Activated CD4-positive, CD25-positive, alpha-beta regulatory T cell treated with anti-CD3 and anti-CD28 coated beads, Interleukin-2, amount 50 U/mL, for 16 hours (primary cell): Measurements from ENCODE around the gene GPX4.

Experiments used
- DNase-seq: peaks from one replicate; pipeline ENCODE4 v3.0.0-alpha.2; 2020; ENCODE audit warnings: low read depth, low spot score

GPX4 gene

GRCh38 chr19:1068009-1069001 lies 35.5 kb upstream of the GPX4 start:
- DNase-seq = no peak

GRCh38 chr19:1069009-1069779 lies 34.6 kb upstream of the GPX4 start:
- DNase-seq = peak; percentile 47

GRCh38 chr19:1070576-1070930 lies 33.2 kb upstream of the GPX4 start:
- DNase-seq = no peak

GRCh38 chr19:1070931-1071791 lies 32.6 kb upstream of the GPX4 start:
- no peak for DNase-seq

- no peak for DNase-seq
These were observed 31.3 kb upstream of the GPX4 start for GRCh38 chr19:1072371-1073015.

- no peak for DNase-seq
These were observed 30.5 kb upstream of the GPX4 start for GRCh38 chr19:1073063-1073955.

- no peak for DNase-seq
These were observed 29.8 kb upstream of the GPX4 start for GRCh38 chr19:1073956-1074517.

GRCh38 chr19:1074544-1075283 lies 29.1 kb upstream of the GPX4 start:
- DNase-seq = peak; percentile 87

- no peak for DNase-seq
These were observed 27.8 kb upstream of the GPX4 start for GRCh38 chr19:1076046-1076386.

- DNase-seq = peak; percentile 86
These were observed 26.8 kb upstream of the GPX4 start for GRCh38 chr19:1076951-1077350.

GRCh38 chr19:1079566-1080111 lies 24.2 kb upstream of the GPX4 start:
- no peak for DNase-seq

GRCh38 chr19:1080360-1081161 lies 23.2 kb upstream of the GPX4 start:
- DNase-seq = no peak

- no peak for DNase-seq
These were observed 22.3 kb upstream of the GPX4 start for GRCh38 chr19:1081301-1082164.

- peak; percentile 61 for DNase-seq
These were observed 21.4 kb upstream of the GPX4 start for GRCh38 chr19:1082165-1082927.

GRCh38 chr19:1082928-1083816 lies 20.6 kb upstream of the GPX4 start:
- no peak for DNase-seq
